Parathyroid adenoma (tissue), 2 donors: Measurements from ENCODE around the gene ANXA6.

Experiments
- H2AFZ ChIP-seq: fragments of 300-600 bp; sonication (generic); one replicate; pipeline ENCODE4 v1.7.0; 2017; ENCODE audit warnings: antibody characterized with exemption, mild to moderate bottlenecking
- H3K27ac ChIP-seq: fragments of 300-600 bp; sonication (generic); one replicate; pipeline ENCODE4 v1.7.0; 2017
- H3K27me3 ChIP-seq: fragments of 300-600 bp; sonication (generic); one replicate; pipeline ENCODE4 v1.7.0; 2017; ENCODE audit warnings: low read length; ENCODE audit not compliant: control insufficient read depth, insufficient read depth
- H3K36me3 ChIP-seq: fragments of 300-600 bp; sonication (generic); one replicate; pipeline ENCODE4 v1.7.0; 2017; ENCODE audit warnings: low read length; ENCODE audit not compliant: control insufficient read depth, insufficient read depth
- H3K4me1 ChIP-seq: fragments of 300-600 bp; sonication (generic); one replicate; pipeline ENCODE4 v1.7.0; 2017; ENCODE audit warnings: control low read depth
- H3K4me2 ChIP-seq: fragments of 300-600 bp; sonication (generic); one replicate; pipeline ENCODE4 v1.7.0; 2017; ENCODE audit warnings: low read length
- H3K4me3 ChIP-seq: fragments of 300-600 bp; sonication (generic); one replicate; pipeline ENCODE4 v1.7.0; 2017; ENCODE audit warnings: low read depth, low read length
- H3K79me2 ChIP-seq: fragments of 300-600 bp; sonication (generic); one replicate; pipeline ENCODE4 v1.7.0; 2017; ENCODE audit warnings: control low read depth
- H3K9ac ChIP-seq: fragments of 300-600 bp; sonication (generic); one replicate; pipeline ENCODE4 v1.7.0; 2017; ENCODE audit warnings: mild to moderate bottlenecking
- H3K9me3 ChIP-seq: fragments of 300-600 bp; sonication (generic); one replicate; pipeline ENCODE4 v1.7.0; 2017; ENCODE audit warnings: low read length; ENCODE audit not compliant: control insufficient read depth
- TF ChIP-seq, protein P1 (sequence below): fragments of 300-600 bp; sonication (generic); IDR thresholded peaks from one replicate; pipeline ENCODE4 v1.7.0; 2017; ENCODE audit warnings: antibody characterized with exemption, mild to moderate bottlenecking
- donor health status: primary hyperparathyroidism.

The ANXA6 gene

DNA sequence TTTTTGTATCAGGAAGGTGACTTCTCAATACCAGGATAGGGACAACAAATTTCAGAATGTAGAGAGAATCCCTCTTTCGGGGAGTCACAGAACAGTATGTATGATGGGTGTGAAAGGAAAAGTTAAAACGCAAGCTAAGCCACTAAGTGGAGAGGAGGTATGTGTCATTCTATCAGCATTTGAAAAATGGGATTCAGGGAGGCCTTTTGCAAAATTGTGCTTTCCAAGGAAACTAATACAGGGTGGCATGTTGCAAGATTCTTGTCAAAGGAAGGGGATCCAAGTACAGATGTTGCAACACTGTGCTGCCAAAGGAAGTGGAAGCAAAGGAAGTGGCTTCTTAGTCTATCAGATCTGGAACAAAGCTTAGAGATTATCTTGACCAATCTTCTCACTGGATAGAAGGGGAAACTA is 64.1 kb downstream of the ANXA6 start:
- H3K4me2 ChIP-seq, result peak overlapping the region; percentile 57
- TF ChIP-seq, protein P1, sequence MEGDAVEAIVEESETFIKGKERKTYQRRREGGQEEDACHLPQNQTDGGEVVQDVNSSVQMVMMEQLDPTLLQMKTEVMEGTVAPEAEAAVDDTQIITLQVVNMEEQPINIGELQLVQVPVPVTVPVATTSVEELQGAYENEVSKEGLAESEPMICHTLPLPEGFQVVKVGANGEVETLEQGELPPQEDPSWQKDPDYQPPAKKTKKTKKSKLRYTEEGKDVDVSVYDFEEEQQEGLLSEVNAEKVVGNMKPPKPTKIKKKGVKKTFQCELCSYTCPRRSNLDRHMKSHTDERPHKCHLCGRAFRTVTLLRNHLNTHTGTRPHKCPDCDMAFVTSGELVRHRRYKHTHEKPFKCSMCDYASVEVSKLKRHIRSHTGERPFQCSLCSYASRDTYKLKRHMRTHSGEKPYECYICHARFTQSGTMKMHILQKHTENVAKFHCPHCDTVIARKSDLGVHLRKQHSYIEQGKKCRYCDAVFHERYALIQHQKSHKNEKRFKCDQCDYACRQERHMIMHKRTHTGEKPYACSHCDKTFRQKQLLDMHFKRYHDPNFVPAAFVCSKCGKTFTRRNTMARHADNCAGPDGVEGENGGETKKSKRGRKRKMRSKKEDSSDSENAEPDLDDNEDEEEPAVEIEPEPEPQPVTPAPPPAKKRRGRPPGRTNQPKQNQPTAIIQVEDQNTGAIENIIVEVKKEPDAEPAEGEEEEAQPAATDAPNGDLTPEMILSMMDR, result no peak
- no peak overlapping the region for H3K9ac ChIP-seq

DNA sequence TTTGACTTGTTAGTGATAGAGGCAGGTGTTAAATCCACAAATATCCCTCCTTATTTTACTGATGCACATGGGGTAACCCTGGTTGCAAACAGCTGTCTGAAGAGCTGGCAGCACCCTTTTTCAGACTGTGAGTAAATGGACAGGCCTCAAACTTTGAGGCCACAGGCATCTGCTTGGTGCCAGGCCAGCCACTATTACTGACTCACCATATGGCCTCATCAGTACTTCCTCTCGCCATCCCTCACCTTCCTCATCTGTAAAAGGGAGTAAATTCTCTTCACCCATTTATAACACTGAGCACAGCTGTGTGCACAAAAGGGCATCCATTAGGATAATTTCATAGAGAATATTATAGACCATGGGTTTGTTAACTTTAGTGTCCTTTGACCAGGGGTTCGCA is 64.8 kb downstream of the ANXA6 start:
- Histone ChIP-seq H2AFZ (no peak overlapping the region), H3K9ac (no peak overlapping the region)

More for the DNA sequence above, 64.1 kb downstream of the ANXA6 start:
- Histone ChIP-seq H3K9me3 (no peaks in the 10 kb centered on the region), H3K27me3 (no peaks in the 10 kb centered on the region), H3K4me3 (no peak overlapping the region), H3K27ac (peak overlapping the region; percentile 92), H3K4me1 (peaks cover 53% of the 10 kb centered on the region), H3K79me2 (peaks cover 2% of the 10 kb centered on the region), H2AFZ (peak overlapping the region; percentile 65), H3K36me3 (no peaks in the 10 kb centered on the region)

DNA sequence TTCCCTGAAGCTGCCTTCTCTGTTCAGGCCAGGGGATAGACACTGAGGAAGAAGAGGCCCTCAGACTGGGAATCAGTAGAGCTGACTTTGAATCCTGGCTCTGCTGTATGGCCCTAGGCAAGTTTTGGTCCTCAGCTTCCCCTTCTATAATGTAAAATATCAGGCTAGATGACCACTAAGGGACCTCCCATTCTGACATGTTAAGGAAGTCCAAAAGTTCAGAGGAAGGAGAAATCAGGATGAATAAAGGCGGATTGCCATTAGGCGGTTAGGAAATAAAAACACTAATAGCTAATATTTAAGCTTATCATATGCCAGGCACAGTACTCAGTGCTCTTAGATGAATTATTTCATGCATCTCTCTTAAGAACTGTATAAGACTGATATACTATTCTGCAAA is 67.9 kb downstream of the ANXA6 start:
- H3K36me3 ChIP-seq, result no peaks in the 10 kb centered on the region
- peak overlapping the region; percentile 15 for H3K4me2 ChIP-seq
- H3K4me3 ChIP-seq, result peak overlapping the region; percentile 13
- H3K4me1 ChIP-seq, result peaks cover 36% of the 10 kb centered on the region
- H3K79me2 ChIP-seq, result peaks cover 2% of the 10 kb centered on the region
- peak overlapping the region; percentile 52 for H3K27ac ChIP-seq
- no peak overlapping the region for H3K9ac ChIP-seq
- no peaks in the 10 kb centered on the region for H3K9me3 ChIP-seq
- no peaks in the 10 kb centered on the region for H3K27me3 ChIP-seq
- TF ChIP-seq, protein P1, result no peak
- H2AFZ ChIP-seq, result peak overlapping the region; percentile 47

More for the DNA sequence above, 64.8 kb downstream of the ANXA6 start:
- H3K9me3 ChIP-seq, result no peaks in the 10 kb centered on the region
- H3K4me2 ChIP-seq, result no peak overlapping the region
- no peaks in the 10 kb centered on the region for H3K36me3 ChIP-seq
- peaks cover 2% of the 10 kb centered on the region for H3K79me2 ChIP-seq
- peak overlapping the region; percentile 92 for H3K27ac ChIP-seq
- H3K4me1 ChIP-seq, result peaks cover 46% of the 10 kb centered on the region
- TF ChIP-seq, protein P1, result no peak
- no peak overlapping the region for H3K4me3 ChIP-seq
- H3K27me3 ChIP-seq, result no peaks in the 10 kb centered on the region

DNA sequence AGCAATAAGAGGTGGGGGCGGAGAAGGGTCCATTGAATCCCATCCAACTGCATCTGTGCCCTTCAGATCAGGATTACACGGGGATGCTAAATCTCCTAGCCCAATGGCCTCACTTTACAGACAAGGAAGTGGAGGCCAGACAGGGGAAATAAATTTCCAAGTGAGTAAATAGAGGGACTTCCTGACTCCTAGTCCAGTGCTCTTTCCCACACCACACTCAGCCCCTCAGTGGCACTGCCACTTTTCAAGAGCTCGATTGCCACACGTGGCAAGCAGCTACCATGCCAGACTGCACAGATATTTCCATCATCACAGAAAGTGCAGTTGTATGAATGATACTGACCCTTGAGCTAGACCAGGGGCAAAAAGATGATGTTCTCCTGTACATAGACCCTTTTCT is 68.6 kb downstream of the ANXA6 start:
- Histone ChIP-seq H3K79me2 (peaks cover 2% of the 10 kb centered on the region), H2AFZ (no peak overlapping the region), H3K9me3 (no peaks in the 10 kb centered on the region), H3K27me3 (no peaks in the 10 kb centered on the region), H3K4me3 (no peak overlapping the region), H3K27ac (peak overlapping the region; percentile 52), H3K36me3 (no peaks in the 10 kb centered on the region), H3K4me2 (peak overlapping the region; percentile 15), H3K4me1 (peaks cover 29% of the 10 kb centered on the region), H3K9ac (no peak overlapping the region)
- TF ChIP-seq, protein P1, result no peak

DNA sequence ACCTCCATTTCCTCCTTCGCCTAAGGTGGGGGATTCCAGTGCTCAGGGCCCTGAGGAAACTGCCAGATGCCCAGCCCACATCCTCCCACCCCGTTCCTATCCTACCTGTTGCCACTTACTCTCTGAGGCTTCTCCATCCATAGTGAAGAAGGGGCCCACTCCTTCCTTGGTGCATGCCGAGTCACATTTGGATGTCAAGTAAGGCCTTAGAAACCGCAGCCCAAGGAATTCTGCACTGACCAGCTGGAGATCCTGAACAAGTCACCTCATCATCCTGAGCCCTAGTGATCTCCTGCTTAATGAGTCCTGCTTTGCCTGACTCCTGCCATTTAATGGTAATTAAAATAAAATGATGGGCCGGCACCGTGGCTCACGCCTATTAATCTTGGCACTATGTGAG is 70.1 kb downstream of the ANXA6 start:
- Histone ChIP-seq H3K4me2 (no peak overlapping the region), H3K4me3 (no peak overlapping the region), H3K79me2 (peaks cover 8% of the 10 kb centered on the region), H3K9me3 (no peaks in the 10 kb centered on the region), H3K4me1 (peaks cover 20% of the 10 kb centered on the region), H3K27ac (no peak overlapping the region), H2AFZ (no peak overlapping the region), H3K9ac (no peak overlapping the region), H3K36me3 (no peaks in the 10 kb centered on the region), H3K27me3 (no peaks in the 10 kb centered on the region)
- TF ChIP-seq, protein P1, result no peak
